A673 (cell line): ENCODE data around the gene ALG14. TPM values are rescaled to one million over a fixed set of nuclear protein-coding genes. Genes with fewer than 3 reads are reported as not detected.

ENCODE experiments used
- BruUV-seq: library from RNA; stranded (reverse); fragments of 400-500 nt; replicated peaks from 2 replicates; lab custom pipeline; 2021; lab: Mats Ljungman, UMichigan
- CTCF ChIA-PET: fragments of 300-600 bp; sonication (Branson Sonifier 250); formaldehyde crosslinking; loops from one replicate; lab custom pipeline; 2022; ENCODE audit warnings: antibody characterized with exemption; lab: Charles Lee
- POLR2A ChIA-PET: fragments of 300-600 bp; sonication (Branson Sonifier 250); formaldehyde crosslinking; loops from one replicate; lab custom pipeline; 2022; ENCODE audit warnings: antibody characterized with exemption; ENCODE audit not compliant: low non-redundant PET; lab: Charles Lee
- DNase-seq: peaks from one replicate; pipeline ENCODE4 v3.0.0-alpha.2; 2015; ENCODE audit warnings: low spot score
- H3K27ac ChIP-seq: fragments of 200-600 bp; sonication (generic); 2 replicates; pipeline ENCODE4 v1.5.1; 2016; ENCODE audit warnings: mixed run types, low read depth, mild to moderate bottlenecking, mixed read lengths, antibody characterized with exemption, low read length; ENCODE audit not compliant: poor library complexity, severe bottlenecking
- H3K27me3 ChIP-seq: fragments of 200-600 bp; sonication (generic); replicated peaks from 2 replicates; pipeline ENCODE4 v1.6.1; 2017; ENCODE audit warnings: mixed run types, low read depth, mild to moderate bottlenecking, mixed read lengths, antibody characterized with exemption, low read length; ENCODE audit not compliant: insufficient read depth, poor library complexity
- H3K36me3 ChIP-seq: fragments of 200-600 bp; sonication (generic); 2 replicates; pipeline ENCODE4 v1.6.1; 2016; ENCODE audit warnings: mixed run types, mild to moderate bottlenecking, mixed read lengths, antibody characterized with exemption, low read length; ENCODE audit not compliant: insufficient read depth, poor library complexity, severe bottlenecking
- H3K4me1 ChIP-seq: fragments of 200-600 bp; sonication (generic); 2 replicates; pipeline ENCODE4 v1.6.1; 2017; ENCODE audit warnings: mixed run types, mild to moderate bottlenecking, mixed read lengths, antibody characterized with exemption, low read length; ENCODE audit not compliant: insufficient read depth, poor library complexity, severe bottlenecking
- H3K4me3 ChIP-seq: fragments of 200-600 bp; sonication (generic); 2 replicates; pipeline ENCODE4 v1.5.1; 2016; ENCODE audit warnings: low read depth, mixed run types, mild to moderate bottlenecking, mixed read lengths, low read length; ENCODE audit not compliant: poor library complexity, severe bottlenecking
- H3K9me3 ChIP-seq: fragments of 200-600 bp; sonication (generic); 2 replicates; pipeline ENCODE4 v1.6.1; 2016; ENCODE audit warnings: mixed run types, low read depth, mild to moderate bottlenecking, mixed read lengths, antibody characterized with exemption, low read length; ENCODE audit not compliant: poor library complexity, severe bottlenecking
- EZH2 ChIP-seq: fragments of 200-600 bp; sonication (generic); IDR thresholded peaks from 2 replicates; pipeline ENCODE4 v1.6.1; 2017; ENCODE audit warnings: borderline replicate concordance, low read depth, mild to moderate bottlenecking, mixed read lengths, antibody characterized with exemption, low read length; ENCODE audit not compliant: poor library complexity, severe bottlenecking
- intact Hi-C: fragments of 100-400 bp; cut with micrococcal nuclease; formaldehyde crosslinking; loops from one replicate; pipeline ENCODE4 v1.10.0; 2022; ENCODE audit not compliant: unreplicated experiment
- total RNA-seq: library from RNA; stranded (reverse); gene quantifications from 2 replicates; pipeline ENCODE4 v1.2.3, GENCODE V29; 2021
- TF ChIP-seq, protein P1 (sequence below): fragments of 300-800, 200-600 bp; sonication (generic); conservative IDR thresholded peaks from 2 replicates; pipeline ENCODE4 v1.5.1; 2017; ENCODE audit warnings: low read depth, mild to moderate bottlenecking, antibody characterized with exemption, low read length, moderate library complexity, mixed read lengths

Gene ALG14
- total RNA-seq, 1 experiment from 2014 or later, result 11.3 TPM

DNA sequence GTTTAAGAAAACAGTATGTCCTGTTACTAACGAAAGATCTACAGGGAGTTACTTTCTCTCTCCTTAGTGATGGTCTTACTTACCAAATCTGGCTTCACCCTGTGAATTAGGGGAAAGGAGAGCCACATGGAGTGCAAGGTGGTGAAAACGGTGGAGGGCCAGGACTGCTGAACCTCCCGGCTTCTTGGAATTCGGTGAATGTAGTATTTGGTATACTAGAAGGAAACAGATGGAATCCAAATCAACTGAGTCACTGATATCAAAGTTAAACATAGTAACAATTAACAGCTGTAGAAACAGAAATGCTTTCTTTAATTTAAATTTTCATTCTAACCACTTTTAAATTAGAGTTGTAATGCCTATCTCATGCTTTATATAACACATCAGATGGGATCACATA is 45.7 kb downstream of the ALG14 start:
- H3K4me3 ChIP-seq, result no peak overlapping the region
- no peaks in the 10 kb centered on the region for H3K27me3 ChIP-seq
- DNase-seq, result no peak
- peaks cover 12% of the 10 kb centered on the region for H3K4me1 ChIP-seq
- peaks cover 8% of the 10 kb centered on the region for H3K36me3 ChIP-seq
- intact Hi-C loops, result no loop called here
- POLR2A ChIA-PET, result no interaction called here
- CTCF ChIA-PET, result no interaction called here
- H3K27ac ChIP-seq, result no peak overlapping the region
- TF ChIP-seq, protein P1, sequence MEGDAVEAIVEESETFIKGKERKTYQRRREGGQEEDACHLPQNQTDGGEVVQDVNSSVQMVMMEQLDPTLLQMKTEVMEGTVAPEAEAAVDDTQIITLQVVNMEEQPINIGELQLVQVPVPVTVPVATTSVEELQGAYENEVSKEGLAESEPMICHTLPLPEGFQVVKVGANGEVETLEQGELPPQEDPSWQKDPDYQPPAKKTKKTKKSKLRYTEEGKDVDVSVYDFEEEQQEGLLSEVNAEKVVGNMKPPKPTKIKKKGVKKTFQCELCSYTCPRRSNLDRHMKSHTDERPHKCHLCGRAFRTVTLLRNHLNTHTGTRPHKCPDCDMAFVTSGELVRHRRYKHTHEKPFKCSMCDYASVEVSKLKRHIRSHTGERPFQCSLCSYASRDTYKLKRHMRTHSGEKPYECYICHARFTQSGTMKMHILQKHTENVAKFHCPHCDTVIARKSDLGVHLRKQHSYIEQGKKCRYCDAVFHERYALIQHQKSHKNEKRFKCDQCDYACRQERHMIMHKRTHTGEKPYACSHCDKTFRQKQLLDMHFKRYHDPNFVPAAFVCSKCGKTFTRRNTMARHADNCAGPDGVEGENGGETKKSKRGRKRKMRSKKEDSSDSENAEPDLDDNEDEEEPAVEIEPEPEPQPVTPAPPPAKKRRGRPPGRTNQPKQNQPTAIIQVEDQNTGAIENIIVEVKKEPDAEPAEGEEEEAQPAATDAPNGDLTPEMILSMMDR, result no peak
- no peak for TF ChIP-seq EZH2
- peaks cover 4% of the 10 kb centered on the region for H3K9me3 ChIP-seq
- no TSS peak for BruUV-seq

DNA sequence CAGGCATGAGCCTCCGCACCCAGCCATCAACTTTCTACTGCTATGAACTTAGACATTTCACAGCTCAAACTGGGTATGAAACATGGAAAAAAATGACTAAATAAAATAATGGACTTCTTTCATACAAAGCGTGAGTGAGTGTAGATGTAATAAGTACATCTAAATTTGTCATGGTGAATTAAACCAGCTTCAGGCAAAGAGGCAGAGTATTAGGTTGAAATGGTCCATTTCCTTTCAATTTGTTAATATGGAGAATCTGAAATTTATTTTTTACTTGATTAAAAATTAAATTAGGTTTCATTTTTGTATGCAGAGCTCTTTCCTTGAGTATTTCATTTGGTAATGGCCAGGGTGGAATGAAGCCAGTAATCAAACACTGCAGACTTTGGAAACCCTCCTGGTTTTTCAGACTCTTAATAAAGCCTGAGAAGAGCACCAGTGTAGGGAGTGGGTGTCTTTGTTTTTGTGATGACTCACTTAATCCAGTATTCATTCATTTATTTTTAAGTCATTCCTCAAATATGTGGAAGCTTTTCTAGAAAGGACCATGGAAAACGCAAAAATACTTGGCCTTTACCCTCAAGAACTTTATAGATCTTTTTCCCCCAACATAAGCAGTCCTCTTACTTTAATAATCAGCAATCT is 49.2 kb downstream of the ALG14 start:
- POLR2A ChIA-PET, result no interaction called here
- intact Hi-C loops, result loop anchor here (5.0 kb wide), 1 partner anchor 96 kb away; the partner anchor contains the start of gene CNN3
- H3K9me3 ChIP-seq, result peaks cover 4% of the 10 kb centered on the region
- H3K4me3 ChIP-seq, result no peak overlapping the region
- DNase-seq, result peak; percentile 77
- BruUV-seq, result no TSS peak
- peak overlapping the region; percentile 20 for H3K27ac ChIP-seq
- H3K27me3 ChIP-seq, result no peaks in the 10 kb centered on the region
- H3K36me3 ChIP-seq, result peaks cover 8% of the 10 kb centered on the region
- H3K4me1 ChIP-seq, result peaks cover 26% of the 10 kb centered on the region
- CTCF ChIA-PET, result interaction anchor here (0.6 to 1.1 kb wide), 2 partner anchors 18 to 49 kb away, joined by 3 to 5 read pairs; partner anchors contain the start of gene ALG14
- TF ChIP-seq, protein P1, result no peak
- no peak for TF ChIP-seq EZH2

- H3K27me3 ChIP-seq, result no peaks in the 10 kb centered on the region
- BruUV-seq, result no TSS peak
- ChIA-PET POLR2A (no interaction called here), CTCF (no interaction called here)
- peaks cover 8% of the 10 kb centered on the region for H3K36me3 ChIP-seq
- H3K9me3 ChIP-seq, result peaks cover 4% of the 10 kb centered on the region
- intact Hi-C loops, result loop anchor here (5.0 kb wide), 1 partner anchor 95 kb away; the partner anchor contains the start of gene CNN3
- no peak overlapping the region for H3K27ac ChIP-seq
- DNase-seq, result no peak
- H3K4me3 ChIP-seq, result no peak overlapping the region
- no peak for TF ChIP-seq EZH2
- TF ChIP-seq, protein P1, result no peak
- H3K4me1 ChIP-seq, result peaks cover 31% of the 10 kb centered on the region
These were observed 50.2 kb downstream of the ALG14 start for GRCh38 chr1:95022644-95022926.
